IMR-90 (cell line): Measurements from ENCODE around the gene DNMT3A. TPM values are rescaled to one million over a fixed set of nuclear protein-coding genes. Genes with fewer than 3 reads are reported as not detected.

ENCODE experiments used
- ATAC-seq: fragments of 200-7000 bp; cut with Tn5 transposase; 2 replicates; pipeline ENCODE4 v1.9.1; 2020; ENCODE audit warnings: low read depth, mild to moderate bottlenecking, moderate library complexity
- BruUV-seq: library from RNA; stranded (reverse); fragments of 400-500 nt; replicated peaks from 2 replicates; lab custom pipeline; 2021; lab: Mats Ljungman, UMichigan
- CTCF ChIA-PET: fragments of 300-600 bp; formaldehyde crosslinking; extraction: SDS; loops from one replicate; lab custom pipeline; 2021; ENCODE audit warnings: antibody characterized with exemption; lab: Yijun Ruan, JAX
- POLR2A ChIA-PET: fragments of 300-600 bp; sonication (Branson Sonifier 250); formaldehyde crosslinking; loops from one replicate; lab custom pipeline; 2022; ENCODE audit warnings: antibody characterized with exemption; ENCODE audit not compliant: unreplicated experiment; lab: Charles Lee
- DNase-seq: peaks from one replicate; pipeline ENCODE4 v3.0.0; 2013
- H2AFZ ChIP-seq: replicated peaks from 2 replicates; pipeline ENCODE3; 2013; ENCODE audit warnings: low read length, mild to moderate bottlenecking; ENCODE audit not compliant: poor library complexity
- H2AK5ac ChIP-seq: 2 replicates; pipeline ENCODE4 v1.6.1; 2013; ENCODE audit warnings: low read depth, low read length, inconsistent platforms
- H2AK9ac ChIP-seq: replicated peaks from 2 replicates; pipeline ENCODE3; 2013; ENCODE audit warnings: mild to moderate bottlenecking, low read depth, low read length, moderate library complexity; ENCODE audit not compliant: poor library complexity
- H2BK120ac ChIP-seq: 2 replicates; pipeline ENCODE4 v1.6.1; 2013; ENCODE audit warnings: low read depth, low read length, inconsistent platforms
- H2BK15ac ChIP-seq: 3 replicates; pipeline ENCODE4 v1.6.1; 2013; ENCODE audit warnings: low read depth, low read length, inconsistent platforms
- H2BK20ac ChIP-seq: 2 replicates; pipeline ENCODE4 v1.6.1; 2013; ENCODE audit warnings: low read depth, mild to moderate bottlenecking, inconsistent platforms, low read length, moderate library complexity
- H2BK5ac ChIP-seq: 2 replicates; pipeline ENCODE4 v1.6.1; 2013; ENCODE audit warnings: mild to moderate bottlenecking, low read depth, low read length, inconsistent platforms; ENCODE audit not compliant: poor library complexity, severe bottlenecking
- H3K14ac ChIP-seq: replicated peaks from 2 replicates; pipeline ENCODE4 v1.6.1; 2013; ENCODE audit warnings: low read depth, low read length, inconsistent platforms
- H3K18ac ChIP-seq: 2 replicates; pipeline ENCODE4 v1.6.1; 2013; ENCODE audit warnings: low read depth, low read length, control low read depth
- H3K23ac ChIP-seq: 2 replicates; pipeline ENCODE4 v1.6.1; 2013; ENCODE audit warnings: low read depth, low read length, inconsistent platforms
- H3K27ac ChIP-seq: 2 replicates; pipeline ENCODE4 v1.5.1; 2013; ENCODE audit warnings: mild to moderate bottlenecking, control low read depth, low read length; ENCODE audit not compliant: insufficient read depth
- H3K27me3 ChIP-seq: 2 replicates; pipeline ENCODE4 v1.6.1; 2013; ENCODE audit warnings: low read length; ENCODE audit not compliant: control insufficient read depth, insufficient read depth
- H3K36me3 ChIP-seq: 2 replicates; pipeline ENCODE4 v1.6.1; 2013; ENCODE audit warnings: low read length, mixed read lengths; ENCODE audit not compliant: control insufficient read depth, insufficient read depth
- H3K4ac ChIP-seq: 2 replicates; pipeline ENCODE4 v1.6.1; 2013; ENCODE audit warnings: low read depth, low read length, inconsistent platforms
- H3K4me1 ChIP-seq: 2 replicates; pipeline ENCODE4 v1.6.1; 2013; ENCODE audit warnings: low read length, mixed read lengths; ENCODE audit not compliant: control insufficient read depth, insufficient read depth
- H3K4me2 ChIP-seq: 2 replicates; pipeline ENCODE4 v1.6.1; 2013; ENCODE audit warnings: low read depth, mild to moderate bottlenecking, control low read depth, low read length, moderate library complexity
- H3K4me3 ChIP-seq: 2 replicates; pipeline ENCODE4 v1.5.1; 2013; ENCODE audit warnings: low read depth, mild to moderate bottlenecking, control low read depth, low read length, moderate library complexity; ENCODE audit not compliant: insufficient read depth
- H3K56ac ChIP-seq: 2 replicates; pipeline ENCODE4 v1.6.1; 2013; ENCODE audit warnings: low read length, inconsistent platforms; ENCODE audit not compliant: insufficient read depth; ENCODE audit errors: extremely low read depth
- H3K79me1 ChIP-seq, 2 experiments: 2 replicates each; pipeline ENCODE4 v1.6.1; 2013; ENCODE audit warnings: low read length in 2 of 2, inconsistent platforms in 1 of 2, low read depth in 1 of 2
- H3K9ac ChIP-seq: 2 replicates; pipeline ENCODE4 v1.6.1; 2013; ENCODE audit warnings: low read depth, low read length, control low read depth
- H3K9me1 ChIP-seq: 2 replicates; pipeline ENCODE4 v1.6.1; 2013; ENCODE audit warnings: low read length, inconsistent platforms; ENCODE audit not compliant: insufficient read depth
- H3K9me3 ChIP-seq: 2 replicates; pipeline ENCODE4 v1.6.1; 2013; ENCODE audit warnings: low read length; ENCODE audit not compliant: control insufficient read depth, insufficient read depth
- H4K20me1 ChIP-seq: 2 replicates; pipeline ENCODE4 v1.6.1; 2013; ENCODE audit warnings: low read length, inconsistent platforms; ENCODE audit not compliant: insufficient read depth
- H4K5ac ChIP-seq: 2 replicates; pipeline ENCODE4 v1.6.1; 2013; ENCODE audit warnings: mild to moderate bottlenecking, low read depth, low read length, control low read depth
- H4K8ac ChIP-seq, 2 experiments: 2 replicates each; pipeline ENCODE4 v1.6.1; 2013; ENCODE audit warnings: low read depth in 2 of 2, low read length in 2 of 2, control low read depth in 1 of 2, inconsistent platforms in 1 of 2
- H4K91ac ChIP-seq: 2 replicates; pipeline ENCODE4 v1.6.1; 2013; ENCODE audit warnings: low read depth, low read length, inconsistent platforms; ENCODE audit not compliant: insufficient read depth
- CEBPB ChIP-seq: IDR thresholded peaks from 2 replicates; pipeline ENCODE4 v1.6.1; 2012; ENCODE audit warnings: low read depth, low read length, improper control_type of control experiment
- CHD1 ChIP-seq: IDR thresholded peaks from 2 replicates; pipeline ENCODE4 v1.6.1; 2012; ENCODE audit warnings: low read depth, low read length, improper control_type of control experiment
- FOS ChIP-seq: fragments of 150-350 bp; IDR thresholded peaks from 2 replicates; pipeline ENCODE4 v1.6.1; 2016; ENCODE audit warnings: low read depth, low read length
- MAFK ChIP-seq: IDR thresholded peaks from 2 replicates; pipeline ENCODE4 v1.6.1; 2012; ENCODE audit warnings: low read depth, low read length, improper control_type of control experiment
- MAZ ChIP-seq: IDR thresholded peaks from 2 replicates; pipeline ENCODE4 v1.6.1; 2012; ENCODE audit warnings: low read depth, mild to moderate bottlenecking, low read length, improper control_type of control experiment, moderate library complexity, borderline replicate concordance
- MXI1 ChIP-seq: IDR thresholded peaks from 2 replicates; pipeline ENCODE4 v1.6.1; 2012; ENCODE audit warnings: low read depth, mild to moderate bottlenecking, low read length, moderate library complexity, borderline replicate concordance
- POLR2A ChIP-seq: IDR thresholded peaks from 2 replicates; pipeline ENCODE4 v1.6.1; 2012; ENCODE audit warnings: mild to moderate bottlenecking, low read depth, low read length
- RAD21 ChIP-seq: IDR thresholded peaks from 2 replicates; pipeline ENCODE4 v1.6.1; 2012; ENCODE audit warnings: low read length, improper control_type of control experiment
- RCOR1 ChIP-seq: IDR thresholded peaks from 2 replicates; pipeline ENCODE4 v1.6.1; 2012; ENCODE audit warnings: mild to moderate bottlenecking, low read length, improper control_type of control experiment; ENCODE audit not compliant: insufficient replicate concordance
- RFX5 ChIP-seq: IDR thresholded peaks from 2 replicates; pipeline ENCODE4 v1.8.0; 2012; ENCODE audit warnings: low read depth, mild to moderate bottlenecking, low read length, moderate library complexity
- SMC3 ChIP-seq: fragments of 150-350 bp; IDR thresholded peaks from 2 replicates; pipeline ENCODE4 v1.6.1; 2016; ENCODE audit warnings: low read depth, mild to moderate bottlenecking, antibody characterized with exemption, low read length, moderate library complexity
- WGBS, 2 experiments: methylation state at CpG; one replicate each; pipeline versions ENCODE4 v1.1.5 to v1.1.7; 2013; ENCODE audit warnings: missing lambda C conversion rate in 2 of 2; ENCODE audit not compliant: insufficient read length in 1 of 2; ENCODE audit errors: extremely low coverage in 2 of 2; 5-methylcytosine and 5-hydroxymethylcytosine counted together
- dilution Hi-C: fragments of 300-500 bp; cut with HindIII; formaldehyde crosslinking; loops from one replicate; pipeline ENCODE4 v1.14.3; 2018; ENCODE audit warnings: low sequenced_read_pairs; ENCODE audit not compliant: unreplicated experiment
- in situ Hi-C: fragments of 300-500 bp; cut with MboI; formaldehyde crosslinking; loops from 3 replicates; pipeline ENCODE4 v1.14.3; 2019; ENCODE audit warnings: low sequenced_read_pairs, inconsistent platforms, mixed read lengths
- intact Hi-C: fragments of 100-400 bp; cut with micrococcal nuclease; formaldehyde crosslinking; loops from 2 replicates; pipeline ENCODE4 v1.10.0; 2022
- polyA plus RNA-seq, 3 experiments: library from polyadenylated mRNA; depleted of rRNA; stranded (reverse); fragments of >200 nt; gene quantifications; 2 replicates each; pipeline ENCODE4 v1.2.3, GENCODE V29; 2012; ENCODE audit warnings: low replicate concordance in 1 of 3
- total RNA-seq: library from RNA; depleted of rRNA; stranded (reverse); fragments of >200 nt; gene quantifications from 2 replicates; pipeline ENCODE4 v1.2.3, GENCODE V29; 2012
- TF ChIP-seq, protein P1 (sequence below): conservative IDR thresholded peaks from 2 replicates; pipeline ENCODE4 v1.5.1; 2012; ENCODE audit warnings: mild to moderate bottlenecking, low read depth, low read length, improper control_type of control experiment
- TF ChIP-seq, protein P2 (sequence below): fragments of 150-350 bp; IDR thresholded peaks from 2 replicates; pipeline ENCODE4 v1.6.1; 2016; ENCODE audit warnings: low read depth, mild to moderate bottlenecking, low read length, moderate library complexity, borderline replicate concordance

DNMT3A gene
- total and polyA plus RNA-seq, 2 of the 4 experiments (the other 2 are of a cell fraction), result 4.4 to 9.7 TPM

DNA sequence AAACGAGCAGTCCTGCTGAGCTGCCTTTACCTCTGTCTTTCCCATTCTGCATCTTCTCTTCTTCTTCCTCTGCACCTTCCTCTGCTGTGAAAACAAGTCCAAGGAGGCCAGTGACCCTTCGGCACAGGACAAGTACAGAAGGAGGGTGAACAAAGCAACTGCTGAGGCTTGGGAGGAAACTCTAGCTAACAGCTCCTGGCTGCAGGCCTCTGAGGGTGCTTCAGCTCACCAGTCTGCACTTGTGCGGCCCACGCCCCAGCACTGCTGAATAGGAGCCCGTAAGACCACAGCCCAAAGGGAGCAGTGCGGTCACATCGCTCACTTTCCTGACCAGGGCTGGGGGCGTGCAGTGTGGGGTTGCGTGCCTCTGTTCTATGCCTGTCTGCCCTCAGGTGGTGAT, 42.1 kb upstream of the DNMT3A start:
- H2AFZ ChIP-seq, result no peak overlapping the region
- no peak overlapping the region for H3K4ac ChIP-seq
- no peak overlapping the region for H3K27ac ChIP-seq
- H4K8ac ChIP-seq, result no peak overlapping the region
- no peak overlapping the region for H4K91ac ChIP-seq
- no peak overlapping the region for H3K23ac ChIP-seq
- H3K56ac ChIP-seq, result no peak overlapping the region
- no peak overlapping the region for H3K14ac ChIP-seq
- H3K4me3 ChIP-seq, result no peak overlapping the region
- H3K4me2 ChIP-seq, result no peak overlapping the region
- H3K79me1 ChIP-seq, result no peaks in the 10 kb centered on the region
- BruUV-seq, result no TSS peak
- WGBS, 2 experiments, result 100% methylated on average over 5 of the region's 9 CpGs; no CpG with 5 or more reads in 1 of the 2 experiments
- H4K5ac ChIP-seq, result no peak overlapping the region
- no peak overlapping the region for H2BK15ac ChIP-seq
- in situ Hi-C loops (no loop called here), intact Hi-C loops (no loop called here), dilution Hi-C loops (no loop called here)
- no peak for DNase-seq
- ChIA-PET CTCF (no interaction called here), POLR2A (no interaction called here)
- peaks cover 3% of the 10 kb centered on the region; the same call in 1 of the 2 replicates for H3K9me1 ChIP-seq
- no peaks in the 10 kb centered on the region for H3K4me1 ChIP-seq
- H3K36me3 ChIP-seq, result no peaks in the 10 kb centered on the region
- H2AK5ac ChIP-seq, result no peak overlapping the region
- H4K20me1 ChIP-seq, result no peaks in the 10 kb centered on the region
- H3K27me3 ChIP-seq, result no peaks in the 10 kb centered on the region
- no peaks in the 10 kb centered on the region for H3K9me3 ChIP-seq
- H2BK20ac ChIP-seq, result no peak overlapping the region
- no peak overlapping the region for H2BK120ac ChIP-seq
- no peak overlapping the region for H2AK9ac ChIP-seq
- H3K18ac ChIP-seq, result no peak overlapping the region
- no peak overlapping the region for H2BK5ac ChIP-seq
- no peak overlapping the region for H3K9ac ChIP-seq
- no peak for ATAC-seq
- TF ChIP-seq CEBPB, result no peak
- no peak for TF ChIP-seq MAZ
- no peak for TF ChIP-seq MAFK
- TF ChIP-seq RFX5, result no peak
- TF ChIP-seq SMC3, result no peak
- TF ChIP-seq, protein P1, sequence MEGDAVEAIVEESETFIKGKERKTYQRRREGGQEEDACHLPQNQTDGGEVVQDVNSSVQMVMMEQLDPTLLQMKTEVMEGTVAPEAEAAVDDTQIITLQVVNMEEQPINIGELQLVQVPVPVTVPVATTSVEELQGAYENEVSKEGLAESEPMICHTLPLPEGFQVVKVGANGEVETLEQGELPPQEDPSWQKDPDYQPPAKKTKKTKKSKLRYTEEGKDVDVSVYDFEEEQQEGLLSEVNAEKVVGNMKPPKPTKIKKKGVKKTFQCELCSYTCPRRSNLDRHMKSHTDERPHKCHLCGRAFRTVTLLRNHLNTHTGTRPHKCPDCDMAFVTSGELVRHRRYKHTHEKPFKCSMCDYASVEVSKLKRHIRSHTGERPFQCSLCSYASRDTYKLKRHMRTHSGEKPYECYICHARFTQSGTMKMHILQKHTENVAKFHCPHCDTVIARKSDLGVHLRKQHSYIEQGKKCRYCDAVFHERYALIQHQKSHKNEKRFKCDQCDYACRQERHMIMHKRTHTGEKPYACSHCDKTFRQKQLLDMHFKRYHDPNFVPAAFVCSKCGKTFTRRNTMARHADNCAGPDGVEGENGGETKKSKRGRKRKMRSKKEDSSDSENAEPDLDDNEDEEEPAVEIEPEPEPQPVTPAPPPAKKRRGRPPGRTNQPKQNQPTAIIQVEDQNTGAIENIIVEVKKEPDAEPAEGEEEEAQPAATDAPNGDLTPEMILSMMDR, result no peak
- TF ChIP-seq CHD1, result no peak
- TF ChIP-seq FOS, result no peak
- TF ChIP-seq, protein P2, sequence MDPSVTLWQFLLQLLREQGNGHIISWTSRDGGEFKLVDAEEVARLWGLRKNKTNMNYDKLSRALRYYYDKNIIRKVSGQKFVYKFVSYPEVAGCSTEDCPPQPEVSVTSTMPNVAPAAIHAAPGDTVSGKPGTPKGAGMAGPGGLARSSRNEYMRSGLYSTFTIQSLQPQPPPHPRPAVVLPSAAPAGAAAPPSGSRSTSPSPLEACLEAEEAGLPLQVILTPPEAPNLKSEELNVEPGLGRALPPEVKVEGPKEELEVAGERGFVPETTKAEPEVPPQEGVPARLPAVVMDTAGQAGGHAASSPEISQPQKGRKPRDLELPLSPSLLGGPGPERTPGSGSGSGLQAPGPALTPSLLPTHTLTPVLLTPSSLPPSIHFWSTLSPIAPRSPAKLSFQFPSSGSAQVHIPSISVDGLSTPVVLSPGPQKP, result no peak
- TF ChIP-seq RCOR1, result no peak
- no peak for TF ChIP-seq MXI1
- TF ChIP-seq POLR2A, result no peak
- TF ChIP-seq RAD21, result no peak
